ENCODE data around the gene C3orf20. TPM values are rescaled to one million over a fixed set of nuclear protein-coding genes. Genes with fewer than 3 reads are reported as not detected.

Gene C3orf20
- total and polyA plus RNA-seq, 2 of the 13 experiments (the other 11 are each of a cell fraction or from before 2014, with no cell fraction given), result 0.03 to 0.04 TPM

DNA sequence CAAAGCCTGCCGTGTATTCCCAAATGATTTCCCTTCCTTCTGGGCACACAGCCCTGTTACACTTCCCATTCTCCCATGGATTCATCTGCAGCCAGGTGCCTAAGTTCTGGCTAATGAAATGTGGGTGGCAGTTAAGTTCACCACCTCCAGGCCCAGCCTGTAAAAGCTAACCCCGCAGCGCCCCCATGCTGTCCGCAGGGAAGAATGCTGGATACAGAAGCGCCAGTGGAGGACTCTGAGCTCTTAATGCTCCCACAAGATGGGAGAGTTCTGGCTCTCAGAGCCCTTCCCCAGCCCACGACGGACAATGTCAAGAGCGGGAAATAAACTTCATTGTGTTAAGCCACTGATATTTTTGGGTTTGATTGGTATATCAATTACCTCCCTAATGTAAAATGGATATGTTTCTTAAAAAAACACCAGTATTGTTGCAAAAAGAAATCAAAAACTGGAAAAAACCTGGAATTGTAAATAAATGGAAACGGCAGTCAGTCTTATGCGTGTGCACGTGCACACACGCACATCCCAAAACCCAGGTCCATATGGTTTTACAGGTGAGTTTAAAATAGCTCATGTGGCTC lies 106.1 kb downstream of the C3orf20 start (continued):
- TF ChIP-seq KDM2A (CRISPR knock-in tag; IDR thresholded peaks at IDR 0.05; ENCODE audit: borderline replicate concordance, low read depth), result peak; percentile 58; the same call in 1 of the 2 replicates
- TF ChIP-seq, protein P1, sequence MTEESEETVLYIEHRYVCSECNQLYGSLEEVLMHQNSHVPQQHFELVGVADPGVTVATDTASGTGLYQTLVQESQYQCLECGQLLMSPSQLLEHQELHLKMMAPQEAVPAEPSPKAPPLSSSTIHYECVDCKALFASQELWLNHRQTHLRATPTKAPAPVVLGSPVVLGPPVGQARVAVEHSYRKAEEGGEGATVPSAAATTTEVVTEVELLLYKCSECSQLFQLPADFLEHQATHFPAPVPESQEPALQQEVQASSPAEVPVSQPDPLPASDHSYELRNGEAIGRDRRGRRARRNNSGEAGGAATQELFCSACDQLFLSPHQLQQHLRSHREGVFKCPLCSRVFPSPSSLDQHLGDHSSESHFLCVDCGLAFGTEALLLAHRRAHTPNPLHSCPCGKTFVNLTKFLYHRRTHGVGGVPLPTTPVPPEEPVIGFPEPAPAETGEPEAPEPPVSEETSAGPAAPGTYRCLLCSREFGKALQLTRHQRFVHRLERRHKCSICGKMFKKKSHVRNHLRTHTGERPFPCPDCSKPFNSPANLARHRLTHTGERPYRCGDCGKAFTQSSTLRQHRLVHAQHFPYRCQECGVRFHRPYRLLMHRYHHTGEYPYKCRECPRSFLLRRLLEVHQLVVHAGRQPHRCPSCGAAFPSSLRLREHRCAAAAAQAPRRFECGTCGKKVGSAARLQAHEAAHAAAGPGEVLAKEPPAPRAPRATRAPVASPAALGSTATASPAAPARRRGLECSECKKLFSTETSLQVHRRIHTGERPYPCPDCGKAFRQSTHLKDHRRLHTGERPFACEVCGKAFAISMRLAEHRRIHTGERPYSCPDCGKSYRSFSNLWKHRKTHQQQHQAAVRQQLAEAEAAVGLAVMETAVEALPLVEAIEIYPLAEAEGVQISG (CRISPR knock-in tag; IDR thresholded peaks at IDR 0.05), result peak; percentile 42; the same call in 1 of the 2 replicates
- peak; percentile 61 for TF ChIP-seq TEAD3 (CRISPR knock-in tag; optimal IDR thresholded peaks at IDR 0.05; ENCODE audit: borderline replicate concordance)
- peak; percentile 59 for TF ChIP-seq ZNF501 (CRISPR knock-in tag; IDR thresholded peaks at IDR 0.05)
- no peak for TF ChIP-seq TBX2 (CRISPR knock-in tag; IDR thresholded peaks at IDR 0.05; ENCODE audit: borderline replicate concordance)
- TF ChIP-seq, protein P2, sequence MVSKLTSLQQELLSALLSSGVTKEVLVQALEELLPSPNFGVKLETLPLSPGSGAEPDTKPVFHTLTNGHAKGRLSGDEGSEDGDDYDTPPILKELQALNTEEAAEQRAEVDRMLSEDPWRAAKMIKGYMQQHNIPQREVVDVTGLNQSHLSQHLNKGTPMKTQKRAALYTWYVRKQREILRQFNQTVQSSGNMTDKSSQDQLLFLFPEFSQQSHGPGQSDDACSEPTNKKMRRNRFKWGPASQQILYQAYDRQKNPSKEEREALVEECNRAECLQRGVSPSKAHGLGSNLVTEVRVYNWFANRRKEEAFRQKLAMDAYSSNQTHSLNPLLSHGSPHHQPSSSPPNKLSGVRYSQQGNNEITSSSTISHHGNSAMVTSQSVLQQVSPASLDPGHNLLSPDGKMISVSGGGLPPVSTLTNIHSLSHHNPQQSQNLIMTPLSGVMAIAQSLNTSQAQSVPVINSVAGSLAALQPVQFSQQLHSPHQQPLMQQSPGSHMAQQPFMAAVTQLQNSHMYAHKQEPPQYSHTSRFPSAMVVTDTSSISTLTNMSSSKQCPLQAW (CRISPR knock-in tag; IDR thresholded peaks at IDR 0.05), result peak; percentile 73
- no peak for TF ChIP-seq ZNF232 (CRISPR knock-in tag; IDR thresholded peaks at IDR 0.05; ENCODE audit: borderline replicate concordance)
- TF ChIP-seq SOX5 (CRISPR knock-in tag; IDR thresholded peaks at IDR 0.05; ENCODE audit: borderline replicate concordance), result 0 out of 2 replicates have a peak, but pooled peaks have one; percentile 18
- no peak for TF ChIP-seq ZNF441 (CRISPR knock-in tag; IDR thresholded peaks at IDR 0.05; ENCODE audit: borderline replicate concordance)
- peak; percentile 43 for TF ChIP-seq HNF4A (CRISPR knock-in tag; IDR thresholded peaks at IDR 0.05)
- no peak for TF ChIP-seq LCORL (IDR thresholded peaks at IDR 0.05)
- TF ChIP-seq LCORL (CRISPR knock-in tag; IDR thresholded peaks at IDR 0.05), result 0 out of 2 replicates have a peak, but pooled peaks have one; percentile 25
- TF ChIP-seq XRCC5 (optimal IDR thresholded peaks at IDR 0.05; ENCODE audit: low read length), result peak; percentile 85
- TF ChIP-seq ZNF589 (CRISPR knock-in tag; conservative IDR thresholded peaks at IDR 0.05), result no peak
- TF ChIP-seq, protein P3, sequence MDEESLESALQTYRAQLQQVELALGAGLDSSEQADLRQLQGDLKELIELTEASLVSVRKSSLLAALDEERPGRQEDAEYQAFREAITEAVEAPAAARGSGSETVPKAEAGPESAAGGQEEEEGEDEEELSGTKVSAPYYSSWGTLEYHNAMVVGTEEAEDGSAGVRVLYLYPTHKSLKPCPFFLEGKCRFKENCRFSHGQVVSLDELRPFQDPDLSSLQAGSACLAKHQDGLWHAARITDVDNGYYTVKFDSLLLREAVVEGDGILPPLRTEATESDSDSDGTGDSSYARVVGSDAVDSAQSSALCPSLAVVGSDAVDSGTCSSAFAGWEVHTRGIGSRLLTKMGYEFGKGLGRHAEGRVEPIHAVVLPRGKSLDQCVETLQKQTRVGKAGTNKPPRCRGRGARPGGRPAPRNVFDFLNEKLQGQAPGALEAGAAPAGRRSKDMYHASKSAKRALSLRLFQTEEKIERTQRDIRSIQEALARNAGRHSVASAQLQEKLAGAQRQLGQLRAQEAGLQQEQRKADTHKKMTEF (CRISPR knock-in tag; IDR thresholded peaks at IDR 0.05), result peak; percentile 41; the same call in 1 of the 2 replicates
- TF ChIP-seq, protein P4, sequence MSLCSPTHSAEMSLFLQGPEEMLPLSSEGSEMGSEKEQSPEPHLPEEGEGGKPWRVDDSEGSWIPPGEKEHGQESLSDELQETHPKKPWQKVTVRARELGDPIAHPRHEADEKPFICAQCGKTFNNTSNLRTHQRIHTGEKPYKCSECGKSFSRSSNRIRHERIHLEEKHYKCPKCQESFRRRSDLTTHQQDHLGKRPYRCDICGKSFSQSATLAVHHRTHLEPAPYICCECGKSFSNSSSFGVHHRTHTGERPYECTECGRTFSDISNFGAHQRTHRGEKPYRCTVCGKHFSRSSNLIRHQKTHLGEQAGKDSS (CRISPR knock-in tag; IDR thresholded peaks at IDR 0.05; ENCODE audit: borderline replicate concordance, low read depth), result 0 out of 2 replicates have a peak, but pooled peaks have one; percentile 24
- peak; percentile 40; the same call in 1 of the 2 replicates for TF ChIP-seq ZMYM4 (CRISPR knock-in tag; IDR thresholded peaks at IDR 0.05)
- TF ChIP-seq ZNF430 (CRISPR knock-in tag; IDR thresholded peaks at IDR 0.05), result no peak
- TF ChIP-seq GFI1 (CRISPR knock-in tag; IDR thresholded peaks at IDR 0.05; ENCODE audit: borderline replicate concordance), result no peak
- TF ChIP-seq, protein P5, sequence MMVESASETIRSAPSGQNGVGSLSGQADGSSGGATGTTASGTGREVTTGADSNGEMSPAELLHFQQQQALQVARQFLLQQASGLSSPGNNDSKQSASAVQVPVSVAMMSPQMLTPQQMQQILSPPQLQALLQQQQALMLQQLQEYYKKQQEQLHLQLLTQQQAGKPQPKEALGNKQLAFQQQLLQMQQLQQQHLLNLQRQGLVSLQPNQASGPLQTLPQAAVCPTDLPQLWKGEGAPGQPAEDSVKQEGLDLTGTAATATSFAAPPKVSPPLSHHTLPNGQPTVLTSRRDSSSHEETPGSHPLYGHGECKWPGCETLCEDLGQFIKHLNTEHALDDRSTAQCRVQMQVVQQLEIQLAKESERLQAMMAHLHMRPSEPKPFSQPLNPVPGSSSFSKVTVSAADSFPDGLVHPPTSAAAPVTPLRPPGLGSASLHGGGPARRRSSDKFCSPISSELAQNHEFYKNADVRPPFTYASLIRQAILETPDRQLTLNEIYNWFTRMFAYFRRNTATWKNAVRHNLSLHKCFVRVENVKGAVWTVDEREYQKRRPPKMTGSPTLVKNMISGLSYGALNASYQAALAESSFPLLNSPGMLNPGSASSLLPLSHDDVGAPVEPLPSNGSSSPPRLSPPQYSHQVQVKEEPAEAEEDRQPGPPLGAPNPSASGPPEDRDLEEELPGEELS (CRISPR knock-in tag; IDR thresholded peaks at IDR 0.05), result peak; percentile 19; the same call in 1 of the 2 replicates
- TF ChIP-seq HNRNPUL1 (IDR thresholded peaks at IDR 0.05; ENCODE audit: low read depth, low read length), result no peak
- TF ChIP-seq CEBPB (IDR thresholded peaks at IDR 0.05; ENCODE audit: borderline replicate concordance, low read depth, low read length), result no peak

All from HepG2 (cell line).